NCI-H1105 treated with DMSO at 0.1 percent for 48 hours (cell line): Measurements from ENCODE around the gene DKC1.

ENCODE experiments used
- DNase-seq: peaks from one replicate; lab custom pipeline; 2025; lab: John Stamatoyannopoulos, UW

Gene DKC1

DNA sequence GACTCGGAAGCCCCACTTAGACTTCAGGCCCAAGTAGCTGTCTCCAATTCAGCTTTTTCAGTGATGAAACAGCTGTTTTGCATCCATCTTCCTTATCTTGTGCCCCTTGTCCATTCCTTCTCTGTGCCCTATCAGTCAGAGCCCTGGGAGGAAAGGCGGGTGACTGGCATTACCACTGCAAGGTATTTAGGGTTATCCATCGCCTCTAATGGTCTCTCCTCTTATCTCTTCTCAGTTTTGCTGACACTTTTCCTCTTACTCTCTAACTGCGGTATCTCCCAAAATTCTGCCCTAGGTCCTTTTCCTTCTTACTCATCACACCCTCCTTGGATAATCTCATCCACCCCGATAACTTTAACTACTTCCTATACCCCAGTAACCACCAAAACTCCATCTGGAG lies 25.5 kb upstream of the DKC1 start:
- DNase-seq = no peak

DNA sequence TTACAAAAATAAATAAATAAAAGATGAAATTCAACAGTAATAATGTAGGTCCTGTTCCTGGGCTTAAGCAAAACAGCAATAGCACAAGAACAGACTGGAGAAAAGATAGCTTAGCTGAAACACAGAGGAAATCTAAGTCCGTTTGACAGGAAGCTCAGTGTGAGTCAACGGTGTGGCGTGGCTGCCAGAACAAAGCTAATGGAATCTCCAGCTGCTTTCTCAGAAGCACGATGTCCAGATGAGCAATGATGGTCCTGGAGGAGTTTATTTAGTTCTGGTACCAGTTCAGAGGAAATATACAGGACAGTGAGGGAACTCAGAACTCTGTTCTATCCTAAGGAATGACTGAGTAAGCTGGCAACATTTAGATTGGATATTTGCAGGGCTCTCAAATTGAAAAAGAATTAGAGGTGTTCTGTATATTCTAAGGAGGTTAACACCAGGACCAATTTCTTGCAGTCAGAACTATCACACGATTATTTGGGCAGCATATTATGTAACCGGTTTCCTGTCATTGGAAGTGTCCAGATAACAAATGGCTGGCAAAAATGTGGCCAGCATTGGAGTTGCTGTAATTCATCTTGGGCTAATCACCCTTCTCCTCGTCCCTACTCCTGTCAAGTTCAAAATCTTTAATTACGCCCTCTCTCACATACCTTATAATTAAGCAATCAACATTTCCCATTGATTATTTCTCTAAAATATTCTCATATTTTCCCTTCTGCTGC lies 24.5 kb upstream of the DKC1 start:
- no peak for DNase-seq

DNA sequence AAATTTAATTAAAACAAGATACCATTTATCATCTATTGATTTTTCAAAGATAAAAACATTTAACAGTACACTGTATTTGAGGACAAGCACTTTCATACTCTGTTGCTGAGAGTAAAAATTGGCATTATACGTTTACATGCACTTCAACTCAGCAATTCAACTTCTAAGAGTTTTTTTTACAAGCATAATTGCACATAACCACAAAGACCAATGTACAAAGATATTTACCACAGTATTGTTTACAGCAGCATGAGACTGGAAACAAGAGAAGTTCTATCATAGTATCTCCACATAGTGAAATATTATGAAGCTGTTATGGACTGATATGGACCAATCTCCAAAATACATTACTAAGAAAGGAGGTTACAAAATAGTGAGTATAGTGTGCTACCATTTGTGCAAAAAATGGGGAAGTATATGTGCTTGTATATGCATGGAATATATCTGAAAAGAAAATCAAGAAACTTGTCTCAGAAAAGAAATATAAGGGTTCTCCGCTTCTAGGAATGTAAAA lies 22.7 kb upstream of the DKC1 start:
- DNase-seq = no peak

DNA sequence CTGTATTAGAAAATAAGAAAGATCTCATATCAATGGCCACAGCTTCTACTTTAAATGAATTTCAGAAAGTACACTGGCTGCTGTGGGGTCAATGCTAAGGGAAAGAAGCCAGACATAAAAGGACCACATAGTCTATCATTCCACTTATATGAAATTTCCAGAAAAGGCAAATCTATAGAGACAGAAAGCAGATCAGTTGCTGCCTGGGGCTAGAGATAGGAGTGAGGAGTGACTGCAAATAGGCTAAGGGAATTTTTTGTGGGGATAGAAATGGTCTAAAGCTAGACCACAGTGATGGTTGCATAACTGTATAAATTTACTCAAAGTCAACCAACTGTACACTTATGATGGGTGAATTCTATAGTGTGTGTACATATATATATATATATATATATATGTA lies 20.1 kb upstream of the DKC1 start:
- DNase-seq = no peak

DNA sequence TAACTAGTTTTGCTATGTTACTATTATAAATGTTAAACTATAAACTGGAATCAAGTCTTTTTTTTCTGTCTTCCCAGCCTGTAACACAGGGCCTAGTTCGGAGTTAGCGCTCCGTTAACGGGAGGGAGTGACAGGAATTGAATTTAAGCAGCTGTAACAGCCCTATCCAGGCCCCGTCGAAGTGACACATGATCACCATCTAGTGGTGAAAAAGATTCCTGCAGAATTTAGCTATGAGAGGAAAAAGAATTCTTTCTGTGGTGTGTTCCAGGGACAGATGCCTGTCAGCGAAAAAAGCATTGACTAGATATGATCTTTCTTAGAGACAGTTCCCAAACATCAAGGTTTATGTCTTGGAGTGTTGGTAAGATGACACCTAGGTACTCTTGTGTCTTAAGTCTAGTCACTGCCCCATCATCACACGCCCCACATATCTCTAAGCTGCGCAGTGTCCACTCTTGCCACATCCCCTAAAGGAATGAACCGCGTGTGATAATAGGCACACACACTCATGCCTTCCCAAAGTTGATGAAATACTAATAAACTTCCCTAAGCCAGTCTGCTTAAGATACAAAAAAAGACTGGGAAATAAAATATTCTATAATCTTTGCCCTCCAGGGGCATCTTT lies 13.8 kb upstream of the DKC1 start:
- peak; percentile 73 for DNase-seq

DNA sequence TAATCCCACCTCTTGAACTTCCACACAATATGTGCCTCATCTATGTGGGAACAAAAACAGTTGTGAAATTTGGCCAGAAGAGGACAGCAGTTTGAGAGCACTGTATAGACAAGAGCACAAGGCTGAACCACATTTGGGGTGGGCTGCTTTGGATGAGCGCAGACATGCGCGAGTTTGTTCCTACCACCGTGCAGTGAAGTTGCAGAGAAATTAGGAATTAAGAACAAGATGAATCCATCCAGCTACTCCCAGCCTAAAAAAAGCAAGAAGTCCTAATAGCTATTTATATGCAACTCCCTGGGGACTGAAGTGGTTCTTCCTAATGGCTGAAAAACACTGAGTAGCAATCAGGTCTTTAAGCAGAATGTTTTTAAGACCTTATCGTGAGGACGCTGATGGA lies 12.8 kb upstream of the DKC1 start:
- peak; percentile 39 for DNase-seq

DNA sequence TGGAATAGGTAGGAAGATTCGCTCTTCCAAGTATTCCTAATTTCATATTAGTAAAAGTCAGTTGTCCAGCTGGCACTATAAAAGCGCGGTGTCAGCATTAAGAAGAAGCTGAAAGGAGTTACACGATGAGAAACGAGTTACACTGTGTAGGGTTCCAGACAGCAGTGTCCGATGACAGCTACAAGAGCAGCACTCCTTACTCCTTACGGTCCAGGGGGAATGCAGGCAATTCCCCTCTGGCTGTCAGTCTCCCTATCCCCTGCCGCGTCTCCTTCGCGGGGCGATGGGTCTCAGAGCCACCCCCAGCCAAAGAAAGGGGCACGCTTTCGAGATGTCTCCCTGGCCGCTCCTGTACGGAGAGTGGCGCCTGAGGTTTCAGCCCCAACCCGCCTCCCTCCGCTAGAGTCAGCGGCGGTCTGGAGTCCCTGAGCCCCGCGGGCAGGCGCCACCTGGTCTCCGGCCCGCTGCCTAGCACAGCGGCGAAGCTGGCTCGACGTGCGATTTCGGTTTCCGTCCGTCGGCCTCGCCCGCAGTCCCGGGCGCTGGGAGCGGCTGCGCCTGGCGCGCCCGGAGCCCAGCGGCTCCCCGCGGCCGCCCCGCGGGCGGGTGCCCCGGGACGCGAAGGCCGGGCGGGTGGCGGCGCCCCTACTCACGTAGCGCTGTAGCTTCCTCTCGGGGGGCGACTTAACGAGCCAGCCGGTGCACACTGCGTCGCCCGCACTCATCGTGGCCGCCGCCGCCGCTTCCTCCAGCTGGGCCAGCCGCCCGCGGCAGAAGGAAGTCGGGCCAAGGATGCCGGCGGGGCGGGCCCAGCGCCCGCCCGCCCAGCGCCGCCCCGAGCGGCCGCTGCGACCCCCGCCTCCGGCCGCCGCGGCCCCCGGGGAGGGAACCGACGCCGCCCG lies 12.1 kb upstream of the DKC1 start, which contains the start of gene GAB3:
GAB3 (minus strand) TSS at position 777 of the 902 bp plus-strand sequence; CDS start at position 725, 52 bp downstream.
- peak; percentile 59 for DNase-seq

DNA sequence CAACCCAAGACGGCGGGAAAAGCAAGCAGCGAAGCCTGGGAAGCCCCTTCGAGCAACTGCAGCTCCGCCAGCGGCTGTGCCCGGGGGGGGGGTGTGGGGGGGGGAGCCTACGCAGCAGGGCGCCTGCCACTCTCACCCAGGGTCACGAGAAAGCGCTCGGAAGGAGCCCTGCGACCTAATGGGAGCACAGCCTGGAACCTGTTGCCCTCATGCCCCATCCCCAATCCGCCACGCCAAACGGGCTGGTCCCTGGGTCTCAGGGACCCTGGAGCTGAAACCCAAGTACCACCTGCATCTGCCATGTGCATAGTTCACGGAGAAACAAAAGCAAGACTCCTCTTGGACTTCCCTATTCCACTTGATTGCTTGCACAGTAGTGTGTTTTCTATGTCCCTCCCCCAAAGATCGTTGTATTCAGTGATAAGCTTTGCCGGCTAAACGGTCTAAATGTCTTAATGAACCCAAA lies 11.4 kb upstream of the DKC1 start:
- peak; percentile 32 for DNase-seq

DNA sequence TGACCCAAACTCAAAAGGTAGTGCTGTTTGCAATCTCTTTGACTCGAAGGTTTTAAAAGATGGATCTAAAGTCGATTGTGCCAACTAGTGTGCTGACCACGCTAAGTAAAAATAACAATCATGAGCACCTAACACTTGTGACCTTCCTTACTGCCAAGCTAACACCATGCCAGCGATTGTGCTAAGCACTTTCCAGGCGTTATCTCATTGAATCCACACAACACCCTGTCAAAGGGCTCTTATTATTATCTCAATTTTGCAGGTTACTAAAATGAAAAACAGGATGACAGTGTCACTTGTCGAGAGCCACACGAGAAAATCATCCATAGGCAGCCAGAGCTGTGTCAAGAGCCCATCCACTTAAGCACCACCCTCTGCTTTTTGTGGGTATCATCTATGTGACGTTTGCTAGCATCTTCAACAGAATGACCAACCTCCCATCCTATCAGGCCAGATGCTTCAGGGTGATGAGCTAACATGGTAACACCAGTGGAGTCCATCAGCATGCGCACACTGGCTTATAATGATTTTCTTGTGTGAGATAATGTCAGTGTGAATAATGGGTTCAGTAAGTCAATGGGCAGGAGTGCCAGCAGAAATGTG lies 10.9 kb upstream of the DKC1 start:
- no peak for DNase-seq

DNA sequence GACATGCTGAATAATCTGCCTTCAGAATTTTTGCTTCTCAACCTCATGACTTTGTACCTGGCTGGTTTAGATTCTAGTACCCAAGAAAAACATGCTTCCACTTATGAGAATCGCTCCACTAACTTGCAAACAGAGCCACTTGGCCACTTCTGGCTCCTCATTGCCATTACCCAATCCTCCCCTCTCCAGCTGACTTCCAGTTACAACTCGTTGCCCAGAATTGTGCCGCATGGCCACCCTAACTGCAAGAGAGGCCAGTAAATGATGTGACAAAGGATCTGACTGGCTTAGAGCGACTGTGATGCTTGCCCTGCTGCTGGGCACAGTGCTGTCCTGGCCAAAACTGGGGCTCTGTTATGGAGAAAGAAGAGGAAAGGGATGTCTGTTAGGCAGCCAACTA lies 4.0 kb upstream of the DKC1 start:
- DNase-seq = no peak

DNA sequence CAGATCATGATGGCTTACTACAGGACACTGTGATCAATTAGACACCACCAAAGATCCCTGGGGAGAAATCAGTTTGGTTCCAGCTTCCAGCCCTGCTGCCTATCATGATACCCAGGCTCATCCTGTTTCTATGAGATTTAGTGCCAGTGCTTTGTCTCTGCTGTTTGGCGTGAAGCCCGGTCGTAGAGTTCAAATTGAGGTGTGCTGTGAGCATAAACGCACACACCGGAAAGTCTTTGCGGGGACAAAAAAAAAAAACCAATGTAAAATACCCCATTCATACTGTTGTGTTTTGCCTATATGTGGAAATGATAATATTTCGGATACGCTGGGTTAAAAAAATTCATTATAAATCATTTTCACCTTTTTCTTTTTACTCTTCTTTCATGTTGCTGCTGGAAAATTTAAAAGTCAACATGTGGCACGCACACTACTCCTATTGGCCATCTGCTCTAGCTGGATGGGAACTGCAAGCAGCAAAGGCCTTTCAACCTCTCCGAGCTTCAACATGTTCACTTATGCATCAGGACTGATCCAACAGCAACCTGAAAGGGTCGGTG lies 607 bp upstream of the DKC1 start:
- DNase-seq = peak; percentile 82

DNA sequence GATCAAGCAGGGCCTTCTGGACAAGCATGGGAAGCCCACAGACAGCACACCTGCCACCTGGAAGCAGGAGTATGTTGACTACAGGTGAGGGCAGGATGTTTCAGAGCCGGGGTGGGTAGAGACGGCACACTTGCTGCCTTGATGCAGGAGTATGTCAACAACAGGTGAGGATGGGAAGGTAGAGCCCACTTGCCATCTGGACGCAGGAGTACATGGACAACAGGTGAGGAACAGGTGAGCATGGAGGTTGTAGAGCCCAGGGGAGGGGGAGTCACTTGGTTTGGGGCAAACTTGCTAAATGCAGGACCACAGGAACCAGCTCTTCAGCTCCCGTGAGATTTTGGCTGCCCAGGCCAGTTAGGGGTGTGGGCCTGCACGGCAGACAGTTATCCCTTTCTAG lies 12.0 kb downstream of the DKC1 start:
- DNase-seq = no peak

DNA sequence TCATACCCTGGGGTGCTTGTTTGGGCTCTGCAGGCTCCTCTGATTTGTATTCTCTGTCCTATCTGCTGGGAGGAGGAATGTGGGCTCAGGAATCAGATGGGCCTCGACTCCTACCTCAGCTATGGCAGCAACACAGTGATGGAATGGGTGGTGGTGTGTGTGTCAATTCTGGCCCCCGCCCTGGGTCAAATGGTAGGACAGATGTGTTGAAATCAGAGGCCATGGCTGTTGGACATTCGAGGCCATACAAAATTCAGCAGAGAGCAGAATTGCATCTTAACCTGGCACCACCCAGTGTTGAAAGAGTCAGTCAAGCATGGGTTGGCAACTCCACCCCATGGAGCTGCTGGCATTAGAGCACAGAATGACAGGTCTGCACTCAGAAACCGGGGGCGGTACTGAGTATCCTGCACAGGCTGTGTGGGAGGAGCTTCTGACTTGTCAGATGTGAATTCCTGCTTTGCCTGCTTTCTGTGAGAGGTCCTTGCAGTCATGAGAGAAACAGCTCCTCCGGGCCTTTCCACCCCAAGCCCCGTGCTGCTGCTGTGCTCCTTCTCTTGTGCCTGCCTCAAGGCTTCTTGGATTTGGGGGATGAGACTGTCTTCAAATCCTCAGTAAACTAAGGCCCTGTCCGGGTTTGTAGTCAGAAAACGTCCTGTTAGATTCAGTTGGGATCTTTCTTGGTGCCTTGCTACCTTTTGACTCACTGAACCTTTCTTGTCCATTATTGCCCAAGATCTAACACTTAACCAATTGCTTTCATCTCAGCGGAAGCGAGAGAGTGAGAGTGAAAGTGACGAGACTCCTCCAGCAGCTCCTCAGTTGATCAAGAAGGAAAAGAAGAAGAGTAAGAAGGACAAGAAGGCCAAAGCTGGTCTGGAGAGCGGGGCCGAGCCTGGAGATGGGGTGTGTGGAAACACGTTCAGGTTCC lies 13.0 kb downstream of the DKC1 start:
- no peak for DNase-seq

DNA sequence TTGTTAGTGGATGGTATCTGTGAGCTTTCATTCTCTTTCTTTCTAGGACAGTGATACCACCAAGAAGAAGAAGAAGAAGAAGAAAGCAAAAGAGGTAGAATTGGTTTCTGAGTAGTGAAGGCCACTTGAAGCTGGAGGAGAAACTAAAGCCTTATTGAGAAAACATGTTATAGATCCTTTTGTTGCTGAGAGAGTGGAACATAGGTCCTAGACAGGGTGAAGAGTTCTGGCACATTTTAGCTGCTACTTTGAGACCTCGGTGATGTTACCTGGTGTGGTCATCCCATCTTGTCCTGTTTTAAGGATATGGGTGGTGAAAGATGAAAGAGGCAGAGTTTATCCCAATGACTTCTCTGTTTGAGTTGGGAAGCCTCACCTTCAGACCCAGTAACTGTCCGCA lies 14.1 kb downstream of the DKC1 start:
- DNase-seq = no peak

DNA sequence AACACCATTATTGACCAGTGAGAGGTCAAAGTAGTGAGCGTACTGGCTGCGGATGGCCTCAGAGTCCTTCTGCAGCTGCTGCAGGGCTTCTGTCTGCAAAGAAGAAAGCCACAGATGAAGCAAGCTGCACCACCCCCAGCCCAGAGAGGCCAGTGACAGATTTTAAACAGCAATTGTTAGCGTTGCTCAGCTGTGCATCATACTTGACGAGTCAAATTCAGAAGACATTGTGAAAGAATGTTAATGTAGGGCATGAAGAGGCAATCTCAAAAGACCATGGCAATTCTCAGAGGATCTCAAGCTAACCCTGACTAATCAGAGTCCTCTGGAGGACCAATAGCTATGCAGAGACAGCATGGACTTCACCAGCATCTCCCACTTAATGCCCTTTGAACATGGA lies 16.6 kb downstream of the DKC1 start:
- no peak for DNase-seq

DNA sequence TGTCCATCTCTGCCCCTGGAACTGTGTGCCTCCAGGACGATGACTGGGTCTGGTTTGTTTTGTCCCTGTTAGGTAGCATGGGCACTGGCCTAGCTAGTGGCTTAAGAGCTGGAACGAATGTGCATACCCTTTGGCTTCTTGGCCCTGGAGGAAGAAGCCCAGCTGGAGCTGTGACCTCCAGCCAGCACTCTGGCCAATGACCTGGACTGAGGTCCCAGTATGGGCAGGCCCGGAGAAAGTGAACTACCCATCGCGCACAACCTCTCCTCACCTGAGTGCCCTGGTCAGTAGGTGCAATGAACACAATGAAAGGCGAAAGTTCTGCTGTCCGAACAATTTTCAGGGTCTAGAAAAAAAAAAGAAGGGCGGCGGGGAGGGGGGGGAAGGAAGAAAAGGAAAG lies 18.3 kb downstream of the DKC1 start:
- no peak for DNase-seq

DNA sequence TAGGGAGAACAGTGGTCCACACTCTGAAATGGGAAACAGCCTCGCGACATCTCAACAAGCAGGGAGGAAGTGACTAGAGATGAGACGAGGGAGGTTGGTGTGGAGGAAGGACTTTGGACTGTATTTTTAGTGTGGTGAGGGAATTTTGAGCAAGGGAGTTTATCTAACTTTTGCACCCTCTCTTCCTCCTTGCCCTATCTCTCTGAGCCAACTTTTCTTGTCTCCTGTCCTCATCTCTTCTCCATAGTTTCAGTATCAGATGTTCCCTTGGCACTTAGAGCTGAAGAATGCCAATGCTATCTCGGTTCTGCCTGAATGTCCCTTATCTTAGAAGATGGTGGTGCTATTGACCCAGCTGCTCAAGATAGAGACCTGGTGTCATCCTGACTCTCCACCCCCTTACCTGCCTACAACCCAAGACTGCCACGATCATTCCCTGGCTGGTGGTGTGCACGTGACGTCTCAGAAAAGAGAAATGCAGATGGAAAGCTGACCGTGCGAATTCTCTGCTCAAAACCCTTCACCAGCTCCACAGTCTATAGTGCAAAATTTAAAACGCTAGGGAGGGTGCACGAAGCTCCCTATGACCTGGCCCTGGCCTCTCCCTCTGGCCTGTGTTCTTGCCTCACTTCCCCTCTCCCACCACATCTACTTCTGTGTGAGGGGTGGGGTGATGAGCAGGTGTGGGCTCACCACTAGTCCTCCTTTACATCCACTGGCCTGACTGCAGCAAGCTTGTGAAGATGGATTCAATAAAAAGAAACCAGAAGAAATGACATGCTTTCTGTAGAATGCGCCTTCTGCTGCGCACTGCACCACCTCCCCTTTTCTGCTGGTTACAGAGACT lies 21.7 kb downstream of the DKC1 start:
- DNase-seq = no peak

DNA sequence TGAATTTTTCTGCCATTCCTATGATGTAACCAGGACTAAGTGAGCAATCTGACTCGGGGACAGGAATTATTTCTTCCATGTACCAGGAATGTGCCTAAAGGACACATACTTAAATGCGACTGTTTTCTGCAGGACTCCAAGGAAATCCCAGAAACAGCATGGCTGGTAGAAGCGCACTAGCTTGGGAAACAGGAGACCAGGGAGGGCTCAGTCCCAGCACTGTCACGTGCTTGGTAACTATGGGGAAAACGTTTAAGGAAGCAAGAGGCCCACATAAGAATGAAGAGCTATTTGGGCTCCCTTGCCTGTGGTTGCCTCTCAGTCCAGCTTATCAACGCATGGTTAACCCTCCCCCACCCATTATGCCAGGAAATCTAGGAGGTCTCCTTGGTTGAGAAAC lies 23.1 kb downstream of the DKC1 start:
- DNase-seq = no peak

DNA sequence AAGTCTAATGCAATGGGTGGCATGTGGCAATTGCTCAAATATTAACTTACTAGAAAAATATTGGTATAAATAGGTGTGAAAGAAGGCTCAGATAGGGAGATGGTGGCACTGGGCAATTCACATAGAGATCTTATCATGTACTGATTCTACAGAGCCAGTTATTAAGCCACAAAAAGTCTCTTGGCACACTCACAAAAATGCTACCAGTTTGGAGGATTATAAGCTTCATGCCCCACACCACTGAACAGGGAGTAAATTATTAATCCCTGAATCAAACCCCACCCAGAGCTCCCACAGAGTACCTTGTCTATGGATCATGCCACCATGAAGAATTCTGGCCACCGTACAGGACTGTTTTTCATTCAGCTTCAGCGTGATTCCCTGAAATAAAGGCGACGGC lies 28.8 kb downstream of the DKC1 start:
- no peak for DNase-seq

DNA sequence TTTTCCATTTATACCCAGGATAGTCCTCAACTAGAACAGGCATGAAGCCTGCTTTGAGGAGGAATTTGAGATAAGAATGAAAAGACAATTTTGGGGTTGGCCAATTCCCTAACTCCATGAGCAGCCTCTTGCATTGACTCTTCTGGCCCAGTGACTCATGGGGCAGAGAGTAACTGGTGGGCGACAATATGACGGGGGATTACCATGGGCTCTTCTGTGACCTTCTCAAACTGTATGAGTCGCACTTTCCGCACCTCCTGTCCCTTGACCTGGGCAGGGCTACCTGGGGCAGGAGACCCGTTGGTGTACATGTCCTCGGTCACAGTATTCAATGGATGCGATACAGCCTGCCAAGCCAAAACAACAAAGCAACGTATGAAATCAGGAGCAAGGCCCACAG lies 29.3 kb downstream of the DKC1 start:
- DNase-seq = no peak
